LNCaP clone FGC (cell line): ENCODE measurements around the gene CCDC142.

Source experiments
- DNase-seq: peaks from one replicate; pipeline ENCODE4 v3.0.0-alpha.2; 2011; ENCODE audit warnings: low read depth
- H3K4me3 ChIP-seq: 2 replicates; pipeline ENCODE4 v1.5.1; 2011; ENCODE audit warnings: mild to moderate bottlenecking, low read depth, low read length, control low read depth
- TF ChIP-seq, protein P1 (sequence below): IDR thresholded peaks from 2 replicates; pipeline ENCODE4 v1.5.1; 2012; ENCODE audit warnings: mild to moderate bottlenecking; ENCODE audit not compliant: control insufficient read depth, insufficient read depth; ENCODE audit errors: extremely low read depth

Gene CCDC142

DNA sequence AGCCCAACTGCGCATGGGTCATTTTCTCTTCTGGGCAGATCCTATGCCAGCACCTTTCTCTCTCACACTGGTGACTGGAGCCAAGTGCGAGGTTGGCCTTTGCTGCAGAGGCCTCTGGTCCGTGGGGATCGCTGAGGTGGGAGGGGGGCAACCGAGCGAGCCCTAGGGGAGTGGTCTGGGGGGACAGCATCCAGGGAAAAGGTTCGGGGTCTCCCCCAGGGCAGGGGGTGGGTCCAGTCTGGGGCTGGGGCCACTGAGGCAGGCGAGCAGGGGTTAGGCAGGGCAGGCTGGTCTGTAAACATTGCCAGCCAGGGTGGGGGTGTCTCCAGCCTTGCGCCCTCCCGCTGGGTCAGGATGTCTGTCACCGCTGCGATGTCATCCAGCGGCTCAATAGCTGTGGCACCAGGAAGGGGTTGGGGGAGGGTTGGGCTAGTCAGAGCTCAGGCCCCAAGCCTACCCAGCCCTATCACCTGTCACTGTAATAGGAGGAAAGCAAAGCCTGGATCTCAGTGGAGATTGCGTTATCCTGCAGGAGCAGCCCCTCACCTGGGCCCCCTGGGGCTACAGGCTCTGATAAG lies 56.5 kb downstream of the CCDC142 start:
- DNase-seq, result no peak
- TF ChIP-seq, protein P1, sequence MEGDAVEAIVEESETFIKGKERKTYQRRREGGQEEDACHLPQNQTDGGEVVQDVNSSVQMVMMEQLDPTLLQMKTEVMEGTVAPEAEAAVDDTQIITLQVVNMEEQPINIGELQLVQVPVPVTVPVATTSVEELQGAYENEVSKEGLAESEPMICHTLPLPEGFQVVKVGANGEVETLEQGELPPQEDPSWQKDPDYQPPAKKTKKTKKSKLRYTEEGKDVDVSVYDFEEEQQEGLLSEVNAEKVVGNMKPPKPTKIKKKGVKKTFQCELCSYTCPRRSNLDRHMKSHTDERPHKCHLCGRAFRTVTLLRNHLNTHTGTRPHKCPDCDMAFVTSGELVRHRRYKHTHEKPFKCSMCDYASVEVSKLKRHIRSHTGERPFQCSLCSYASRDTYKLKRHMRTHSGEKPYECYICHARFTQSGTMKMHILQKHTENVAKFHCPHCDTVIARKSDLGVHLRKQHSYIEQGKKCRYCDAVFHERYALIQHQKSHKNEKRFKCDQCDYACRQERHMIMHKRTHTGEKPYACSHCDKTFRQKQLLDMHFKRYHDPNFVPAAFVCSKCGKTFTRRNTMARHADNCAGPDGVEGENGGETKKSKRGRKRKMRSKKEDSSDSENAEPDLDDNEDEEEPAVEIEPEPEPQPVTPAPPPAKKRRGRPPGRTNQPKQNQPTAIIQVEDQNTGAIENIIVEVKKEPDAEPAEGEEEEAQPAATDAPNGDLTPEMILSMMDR, result no peak
- no peak overlapping the region for H3K4me3 ChIP-seq

DNA sequence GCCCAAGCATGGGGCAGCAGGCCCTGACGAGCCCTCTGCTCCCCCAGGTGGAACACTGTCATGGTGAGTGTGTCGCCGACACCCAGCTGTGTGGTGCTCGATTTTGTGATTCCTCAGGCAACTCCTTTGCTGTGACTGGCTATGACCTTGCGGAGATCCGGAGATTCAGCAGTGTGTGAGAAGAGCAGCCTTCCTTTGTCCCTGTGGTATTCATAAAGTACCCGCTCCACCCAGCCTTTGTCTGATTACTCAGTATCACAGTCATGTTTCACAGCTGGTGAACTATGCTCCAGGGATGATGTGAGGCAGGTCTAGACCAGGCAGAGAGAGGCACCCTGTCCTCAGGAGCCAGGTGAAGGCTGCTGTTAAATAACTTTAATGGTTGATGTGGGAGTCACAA lies 57.3 kb downstream of the CCDC142 start:
- H3K4me3 ChIP-seq, result no peak overlapping the region
- TF ChIP-seq, protein P1, result no peak
- DNase-seq, result no peak

DNA sequence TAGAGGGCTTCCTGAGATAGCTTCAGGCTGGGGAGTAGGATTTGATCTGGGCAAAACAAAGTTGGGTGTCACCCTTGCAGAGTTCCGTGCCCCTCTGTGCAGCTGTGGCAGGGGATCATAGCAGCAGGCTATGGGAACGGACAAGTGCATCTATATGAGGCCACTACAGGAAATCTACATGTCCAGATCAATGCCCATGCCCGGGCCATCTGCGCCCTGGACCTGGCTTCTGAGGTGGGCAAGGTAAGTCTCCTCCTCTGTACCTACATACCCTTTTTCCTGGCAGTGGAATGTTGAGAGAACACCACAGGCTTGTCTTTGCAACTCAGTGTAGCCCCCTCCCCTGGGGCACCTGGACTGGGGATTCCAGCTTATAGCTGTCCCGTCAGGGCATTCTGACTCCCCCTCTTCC lies 57.8 kb downstream of the CCDC142 start:
- TF ChIP-seq, protein P1, result no peak
- DNase-seq, result no peak
- H3K4me3 ChIP-seq, result no peak overlapping the region

DNA sequence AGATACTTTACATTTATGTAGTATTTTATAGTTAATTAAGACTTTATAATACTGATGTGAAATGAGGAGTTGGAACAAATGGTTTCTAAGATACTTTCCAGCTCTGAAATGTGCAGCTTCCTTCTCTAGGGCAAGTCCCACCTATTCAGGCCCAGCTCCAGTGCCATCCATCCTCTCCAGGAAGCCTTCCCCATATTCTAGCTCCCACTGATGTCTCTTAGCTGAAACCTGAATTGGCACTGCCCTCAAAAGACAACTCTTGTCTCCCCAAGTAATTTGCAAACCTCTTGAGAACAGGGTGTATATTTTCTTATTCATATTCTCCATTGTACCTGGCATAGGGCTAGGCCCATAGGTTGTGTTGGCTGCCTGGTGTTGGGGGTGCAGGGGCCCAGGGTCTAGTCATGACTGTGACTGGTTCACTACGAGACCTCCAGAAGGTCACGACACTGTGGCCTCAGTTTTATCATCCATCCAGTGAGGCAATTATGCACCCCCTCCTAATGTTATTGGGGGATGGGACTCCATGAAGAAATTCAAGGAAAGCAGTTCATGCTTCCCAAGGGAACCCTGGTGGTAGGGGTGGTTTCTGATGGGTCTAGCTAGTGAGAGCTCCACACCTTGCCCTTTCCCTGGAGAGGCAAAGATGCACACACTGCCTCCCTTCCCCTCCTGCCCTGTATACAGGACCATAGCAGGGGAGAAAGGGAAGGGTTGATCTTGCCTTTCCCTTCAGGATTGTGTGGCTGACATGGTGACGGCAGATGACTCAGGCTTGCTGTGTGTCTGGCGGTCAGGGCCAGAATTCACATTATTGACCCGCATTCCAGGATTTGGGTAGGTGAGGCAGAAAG lies 58.4 kb downstream of the CCDC142 start:
- TF ChIP-seq, protein P1, result no peak
- no peak overlapping the region for H3K4me3 ChIP-seq
- DNase-seq, result no peak
